HG03354 (cell line): ENCODE results near the gene IER5.
A peak's percentile ranks its signal among the peaks of the same experiment; 100 is the strongest.

Source experiments
- ATAC-seq: cut with Tn5 transposase; IDR thresholded peaks from one replicate; pipeline ENCODE4 v1.9.1; 2021; ENCODE audit warnings: mild to moderate bottlenecking; ENCODE audit not compliant: unreplicated experiment, poor library complexity, severe bottlenecking

IER5 gene

GRCh38 chr1:181075766-181076350 is 12.6 kb upstream of the IER5 start:
- no peak for ATAC-seq

- ATAC-seq, result no peak
Measured at GRCh38 chr1:181076852-181077251, 11.6 kb upstream of the IER5 start.

GRCh38 chr1:181077576-181078242 is 10.8 kb upstream of the IER5 start:
- ATAC-seq, result no peak

- no peak for ATAC-seq
Measured at GRCh38 chr1:181079382-181079781, 9.1 kb upstream of the IER5 start.

GRCh38 chr1:181079920-181080319 is 8.6 kb upstream of the IER5 start:
- no peak for ATAC-seq

GRCh38 chr1:181080556-181080955 is 7.9 kb upstream of the IER5 start:
- ATAC-seq, result no peak

GRCh38 chr1:181081395-181081794 is 7.1 kb upstream of the IER5 start:
- ATAC-seq, result no peak

GRCh38 chr1:181083842-181084605 is 4.5 kb upstream of the IER5 start:
- ATAC-seq, result peak; percentile 49

GRCh38 chr1:181084606-181084969 is 3.9 kb upstream of the IER5 start:
- no peak for ATAC-seq

GRCh38 chr1:181086091-181086490 is 2.4 kb upstream of the IER5 start:
- ATAC-seq, result no peak

- no peak for ATAC-seq
Measured at GRCh38 chr1:181086926-181087325, 1.6 kb upstream of the IER5 start.

GRCh38 chr1:181087400-181087901 is 1.0 kb upstream of the IER5 start:
- no peak for ATAC-seq

- peak; percentile 9 for ATAC-seq
Measured at GRCh38 chr1:181089017-181089675, 646 bp downstream of the IER5 start.

- peak; percentile 38 for ATAC-seq
Measured at GRCh38 chr1:181089676-181090544, 1.4 kb downstream of the IER5 start.

- ATAC-seq, result no peak
Measured at GRCh38 chr1:181090641-181091126, 2.2 kb downstream of the IER5 start.

- ATAC-seq, result no peak
Measured at GRCh38 chr1:181091309-181092040, 3.0 kb downstream of the IER5 start.

- ATAC-seq, result no peak
Measured at GRCh38 chr1:181092056-181092455, 3.6 kb downstream of the IER5 start.

GRCh38 chr1:181092883-181093458 is 4.5 kb downstream of the IER5 start:
- ATAC-seq, result no peak
